GM18526 (cell line): ENCODE measurements around the gene POU2AF3.

Experiments used
- POLR2A ChIP-seq: IDR thresholded peaks from 3 replicates; pipeline ENCODE4 v1.6.1; 2011; ENCODE audit not compliant: insufficient read length; ENCODE audit errors: extremely low read depth

The POU2AF3 gene

DNA sequence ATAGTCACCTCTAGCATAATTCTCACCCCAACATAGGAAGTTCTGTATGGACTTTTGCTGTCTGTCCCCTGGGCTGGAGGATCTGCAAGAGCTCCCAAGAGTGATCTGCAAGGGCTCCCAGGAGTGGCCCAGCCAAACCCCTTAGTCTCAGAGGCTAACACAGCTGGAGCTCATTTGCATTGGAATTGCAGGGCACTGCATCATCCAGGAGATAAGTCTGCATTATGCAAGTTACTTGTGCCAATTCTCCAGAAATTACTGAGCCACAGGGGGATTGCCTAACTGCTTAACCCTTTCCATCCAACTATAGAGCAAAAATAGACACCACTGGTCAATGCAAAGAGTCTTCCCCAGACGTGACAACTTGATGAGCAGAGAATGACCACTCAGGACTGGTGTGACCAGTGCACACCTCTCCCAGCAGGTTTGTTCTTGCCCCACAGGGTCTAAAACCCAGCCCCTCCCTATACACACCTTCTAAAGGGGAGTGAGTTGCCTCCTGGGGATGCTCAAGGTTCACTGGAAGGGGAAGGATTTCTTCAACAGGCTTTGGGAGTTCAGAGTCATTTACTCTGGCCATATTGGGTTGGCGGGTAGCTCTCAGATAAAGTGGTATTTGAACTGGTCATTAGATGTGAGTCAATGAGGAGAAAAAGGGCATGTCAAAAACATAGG, 38.4 kb downstream of the POU2AF3 start:
- TF ChIP-seq POLR2A, result no peak

GRCh38 chr11:111339758-111340388, 41.5 kb downstream of the POU2AF3 start:
- no peak for TF ChIP-seq POLR2A

GRCh38 chr11:111342329-111342728, 44.0 kb downstream of the POU2AF3 start:
- TF ChIP-seq POLR2A, result no peak

GRCh38 chr11:111344032-111344431, 45.7 kb downstream of the POU2AF3 start:
- TF ChIP-seq POLR2A, result no peak

DNA sequence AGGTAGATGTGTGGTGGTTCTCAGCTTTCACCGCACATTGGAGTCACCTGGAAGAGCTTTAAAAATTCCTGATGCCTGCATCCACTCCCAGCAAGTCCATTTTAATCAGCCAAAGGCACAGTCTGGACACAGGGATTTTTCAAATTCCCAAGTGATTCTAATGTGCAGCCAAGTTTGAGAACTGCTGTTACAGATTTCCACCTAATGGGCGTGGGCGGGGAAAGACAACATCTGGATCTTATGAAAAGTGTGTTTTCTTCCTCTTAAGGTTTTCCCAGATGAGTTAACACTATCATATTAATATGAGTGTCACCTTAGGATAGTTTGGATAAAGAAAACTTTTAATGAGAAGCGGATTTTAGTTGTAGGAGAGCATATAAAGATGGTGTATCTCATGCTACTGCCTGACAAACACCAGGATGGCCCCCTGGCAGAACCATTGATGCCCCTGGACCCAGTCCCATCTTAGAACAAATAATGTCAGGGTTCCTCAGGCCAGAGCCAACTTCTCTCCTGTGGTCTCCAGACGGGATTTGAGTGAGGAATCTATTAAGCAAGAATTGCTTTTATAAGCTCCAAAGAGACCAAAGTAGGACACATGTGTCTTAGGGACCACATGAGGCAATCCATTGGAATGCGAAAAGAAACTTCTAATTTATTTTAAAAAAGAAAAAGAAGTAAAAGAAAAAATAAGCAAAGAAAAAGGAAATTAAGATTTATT, 48.8 kb downstream of the POU2AF3 start:
- TF ChIP-seq POLR2A, result no peak

- no peak for TF ChIP-seq POLR2A
Measured at GRCh38 chr11:111347723-111348115, 49.4 kb downstream of the POU2AF3 start.

- no peak for TF ChIP-seq POLR2A
Measured at GRCh38 chr11:111348147-111348546, 49.8 kb downstream of the POU2AF3 start.

DNA sequence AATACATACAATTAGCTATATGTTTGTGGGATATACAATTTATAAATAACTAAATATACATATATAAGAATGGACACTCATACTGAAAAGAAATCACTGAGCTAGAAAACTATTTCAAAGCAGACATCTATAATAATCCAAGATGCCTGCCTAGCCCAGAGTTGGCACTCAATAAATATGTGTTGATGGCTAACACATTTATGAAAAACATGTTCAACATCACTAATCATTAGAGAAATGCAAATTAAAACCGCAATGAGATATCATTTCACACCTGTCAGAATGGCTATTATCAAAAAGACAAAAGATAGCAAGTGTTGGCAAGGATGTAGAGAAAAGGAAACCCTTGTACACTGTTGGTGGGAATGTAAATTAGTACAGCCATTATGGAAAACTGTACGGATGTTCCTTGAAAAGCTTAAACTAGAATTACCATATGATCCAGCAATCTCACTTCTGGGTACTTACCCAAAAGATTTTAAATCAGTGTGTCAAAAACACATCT, 50.9 kb downstream of the POU2AF3 start:
- no peak for TF ChIP-seq POLR2A

DNA sequence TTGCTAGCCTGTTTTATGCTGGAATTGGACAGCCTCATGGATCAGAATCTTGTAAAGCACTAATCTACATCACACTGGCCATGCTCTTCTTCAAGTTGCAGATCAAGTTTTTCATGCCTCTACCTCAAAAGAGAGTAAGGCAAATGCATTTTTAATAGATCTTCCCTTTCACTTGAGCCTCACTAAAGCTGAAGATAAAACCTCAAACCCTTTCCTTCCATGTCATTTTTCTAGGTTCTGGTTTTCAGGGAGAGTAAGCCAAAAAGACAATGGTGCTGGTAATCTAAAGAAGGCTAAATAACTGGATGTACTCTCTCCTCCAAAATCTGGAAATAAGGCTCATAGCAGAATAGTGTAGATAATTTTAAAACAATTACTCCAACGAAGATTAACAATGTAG, 52.5 kb downstream of the POU2AF3 start:
- no peak for TF ChIP-seq POLR2A

DNA sequence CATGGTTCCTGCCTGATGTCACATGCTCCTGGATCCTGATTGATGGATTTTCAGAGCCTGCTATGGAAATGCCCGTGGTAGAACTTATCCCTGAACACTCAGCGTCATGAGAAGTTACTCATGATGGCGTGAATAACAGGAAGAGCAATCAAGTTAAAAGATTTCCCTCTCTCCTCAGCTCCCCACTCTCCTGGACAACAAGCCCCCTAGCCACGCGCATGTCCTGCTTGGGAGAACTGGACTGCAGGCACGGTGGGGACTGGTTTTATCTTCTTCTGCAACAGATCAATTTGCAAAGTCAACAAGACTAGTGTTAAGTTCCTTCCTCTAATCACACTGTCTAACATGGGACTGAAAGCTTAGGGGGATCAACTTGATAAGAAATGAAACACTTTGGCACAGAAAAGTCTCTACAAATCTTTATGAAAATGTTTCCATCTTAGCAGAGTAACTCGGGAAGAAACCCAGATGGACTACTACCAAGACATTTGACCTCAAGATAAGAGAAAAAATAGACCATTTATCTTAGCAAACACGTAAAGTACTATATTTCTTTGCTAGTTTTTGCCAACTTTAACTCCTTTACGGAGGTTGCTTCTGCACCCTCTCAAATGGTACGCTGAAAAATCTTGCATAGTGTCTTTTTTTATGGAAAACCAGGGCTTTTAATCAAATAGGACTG, 53.2 kb downstream of the POU2AF3 start:
- no peak for TF ChIP-seq POLR2A

GRCh38 chr11:111352231-111352746, 53.9 kb downstream of the POU2AF3 start:
- no peak for TF ChIP-seq POLR2A

DNA sequence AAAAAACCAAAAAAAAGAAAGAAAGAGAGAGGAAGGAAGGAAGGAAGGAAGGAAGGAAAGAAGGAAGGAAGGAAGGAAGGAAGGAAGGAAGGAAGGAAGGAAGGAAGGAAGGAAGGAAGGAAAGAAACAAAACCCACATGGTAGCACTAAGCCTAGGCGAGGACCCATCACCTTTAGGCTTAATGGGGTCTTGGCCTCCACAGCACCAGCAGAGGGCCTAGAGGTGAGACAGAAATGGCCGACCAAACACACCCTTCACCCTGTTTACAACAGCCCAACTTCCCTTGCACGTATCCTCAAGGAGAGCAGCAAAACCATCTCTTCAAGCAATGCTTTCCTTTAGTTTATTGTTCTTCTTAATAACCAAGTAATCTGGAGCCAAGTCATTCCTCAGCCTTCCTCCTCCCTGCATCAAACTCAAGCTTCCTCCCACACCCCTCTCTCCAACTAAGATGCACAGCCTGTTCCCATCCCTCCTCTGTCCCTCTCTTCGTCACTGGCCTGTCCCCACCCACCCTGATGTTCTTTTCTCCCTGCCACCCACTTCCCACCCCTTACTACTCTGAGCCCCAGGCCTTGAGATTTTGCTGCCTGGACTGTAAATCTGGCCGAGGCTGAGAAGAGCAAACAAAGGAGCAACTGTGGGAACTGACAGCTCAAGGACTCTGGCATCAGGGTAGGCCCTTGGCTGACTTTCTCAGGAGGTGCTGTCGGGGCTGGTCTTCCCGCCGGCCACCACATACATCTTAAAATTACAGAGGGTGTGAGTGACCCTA, 54.8 kb downstream of the POU2AF3 start:
- no peak for TF ChIP-seq POLR2A

- TF ChIP-seq POLR2A, result no peak
Measured at GRCh38 chr11:111353776-111354600, 55.6 kb downstream of the POU2AF3 start.

GRCh38 chr11:111354601-111354891, 56.2 kb downstream of the POU2AF3 start:
- no peak for TF ChIP-seq POLR2A
